HL-60/S4 treated with phorbol 12-myristate 13-acetate at 8.2 ng/mL for 4 days and 3 days (cell line): ENCODE results near the gene CARHSP1.
"Not testable (repeated sequence)": the region's sequence is repeated elsewhere in the genome, so short reads cannot be mapped to it uniquely, and the experiment has no call there.

ENCODE experiments used
- in situ Hi-C: fragments of 300-500 bp; cut with MboI; formaldehyde crosslinking; loops from 2 replicates; pipeline ENCODE4 v1.15.0; 2022; ENCODE audit warnings: low sequenced_read_pairs

The CARHSP1 gene

DNA sequence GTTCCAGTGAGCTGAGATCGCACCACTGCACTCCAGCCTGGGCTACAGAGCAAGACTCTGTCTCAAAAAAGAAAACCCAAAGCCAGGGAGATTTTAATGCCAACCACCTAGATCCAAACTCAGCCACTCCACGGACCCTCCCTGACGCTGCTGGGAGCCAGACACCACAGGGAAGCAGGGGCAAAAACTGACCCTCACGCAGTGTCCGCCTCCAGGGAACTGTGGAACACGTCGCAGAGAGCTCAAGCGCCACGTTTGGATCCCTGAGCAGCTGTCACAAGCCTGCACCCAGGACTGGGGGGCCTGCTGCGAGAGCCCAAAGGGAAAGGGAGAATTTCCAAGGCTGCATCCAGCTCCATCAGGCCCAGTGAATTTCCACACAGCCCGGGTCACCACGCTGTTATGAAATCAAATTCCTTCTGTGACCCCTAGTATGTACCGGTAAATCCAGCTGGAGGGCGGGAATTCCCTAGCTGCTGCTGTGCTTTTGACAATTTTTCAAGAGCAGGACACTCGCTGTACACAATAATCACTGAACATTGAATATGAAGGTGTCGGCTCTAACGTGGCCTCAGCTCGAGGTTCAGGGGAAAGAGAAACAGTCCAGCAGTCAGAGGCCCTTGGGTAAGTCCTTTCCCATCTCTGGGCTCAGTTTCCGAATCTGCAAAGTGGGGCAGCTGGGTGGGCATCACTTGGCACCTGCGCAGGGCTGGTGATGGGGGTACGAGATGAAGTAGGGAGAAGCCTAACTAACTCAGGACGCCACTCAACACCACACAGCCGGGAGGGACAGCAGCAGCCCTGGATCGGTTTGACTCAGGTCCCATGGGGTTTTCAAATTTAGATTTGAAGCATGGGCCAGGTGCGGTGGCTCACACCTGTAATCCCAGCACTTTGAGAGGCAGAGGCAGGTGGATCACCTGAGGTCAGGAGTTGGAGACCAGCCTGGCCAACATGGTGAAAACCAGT lies 8.6 kb downstream of the CARHSP1 start:
- in situ Hi-C loops, result no loop called here

DNA sequence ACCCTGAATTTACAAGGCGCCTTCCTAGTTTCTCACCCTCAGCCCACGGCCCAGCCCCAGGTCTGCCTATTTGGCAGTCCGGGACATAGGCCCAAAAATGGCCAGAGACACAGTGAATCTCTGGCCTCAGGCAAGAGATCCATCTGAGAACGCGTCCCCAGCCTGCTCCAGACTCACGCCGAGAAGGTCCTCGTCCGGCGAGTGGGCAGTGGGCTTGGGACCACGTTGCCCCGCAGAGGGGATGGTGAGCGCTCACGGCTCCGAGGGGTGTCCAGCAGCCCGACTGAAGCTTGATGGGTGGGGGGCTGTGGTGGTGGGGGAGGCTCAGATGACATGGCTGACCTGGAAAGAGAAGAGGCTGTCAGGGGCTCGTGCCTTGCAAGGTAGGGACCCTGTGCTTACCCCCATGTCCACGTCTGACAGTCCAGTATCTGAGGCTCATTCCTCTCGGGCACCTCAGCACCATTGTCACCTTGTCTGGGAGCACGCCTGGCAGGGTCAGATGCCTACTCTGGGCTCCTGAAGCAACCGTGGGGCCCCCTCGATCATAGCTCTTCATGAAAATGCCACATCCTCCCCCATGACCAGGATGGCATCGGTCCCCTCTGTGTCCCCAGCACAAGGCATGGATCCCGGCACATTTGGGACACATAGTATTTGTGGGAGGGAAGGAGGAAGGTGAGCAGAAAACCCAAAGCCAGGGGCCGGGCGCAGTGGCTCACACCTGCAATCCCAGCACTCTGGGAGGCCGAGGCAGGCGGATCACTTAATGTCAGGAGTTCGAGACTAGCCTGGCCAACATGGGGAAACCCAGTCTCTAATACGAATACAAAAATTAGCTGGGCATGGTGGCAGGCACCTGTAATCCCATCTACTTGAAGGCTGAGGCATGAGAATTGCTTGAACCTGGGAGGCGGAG lies 9.6 kb downstream of the CARHSP1 start:
- in situ Hi-C loops, result no loop called here

DNA sequence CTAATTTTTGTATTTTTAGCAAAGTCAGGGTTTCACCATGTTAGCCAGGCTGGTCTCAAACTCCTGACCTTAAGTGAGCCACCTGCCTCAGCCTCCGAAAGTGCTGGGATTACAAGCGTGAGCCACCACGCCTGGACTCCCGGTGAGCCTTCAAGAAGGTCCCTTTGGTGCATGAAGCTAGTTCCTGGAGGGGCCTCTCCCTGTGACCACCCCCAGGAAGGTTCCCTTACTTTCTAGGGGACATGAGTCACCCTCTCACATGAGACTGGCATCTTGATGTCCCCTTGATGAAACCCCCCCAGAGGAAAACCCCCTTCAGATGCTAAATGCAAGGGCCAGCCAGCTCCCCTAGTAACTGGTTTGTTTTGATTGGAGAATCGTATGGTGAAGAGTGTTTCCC lies 12.8 kb downstream of the CARHSP1 start:
- in situ Hi-C loops, result no loop called here

DNA sequence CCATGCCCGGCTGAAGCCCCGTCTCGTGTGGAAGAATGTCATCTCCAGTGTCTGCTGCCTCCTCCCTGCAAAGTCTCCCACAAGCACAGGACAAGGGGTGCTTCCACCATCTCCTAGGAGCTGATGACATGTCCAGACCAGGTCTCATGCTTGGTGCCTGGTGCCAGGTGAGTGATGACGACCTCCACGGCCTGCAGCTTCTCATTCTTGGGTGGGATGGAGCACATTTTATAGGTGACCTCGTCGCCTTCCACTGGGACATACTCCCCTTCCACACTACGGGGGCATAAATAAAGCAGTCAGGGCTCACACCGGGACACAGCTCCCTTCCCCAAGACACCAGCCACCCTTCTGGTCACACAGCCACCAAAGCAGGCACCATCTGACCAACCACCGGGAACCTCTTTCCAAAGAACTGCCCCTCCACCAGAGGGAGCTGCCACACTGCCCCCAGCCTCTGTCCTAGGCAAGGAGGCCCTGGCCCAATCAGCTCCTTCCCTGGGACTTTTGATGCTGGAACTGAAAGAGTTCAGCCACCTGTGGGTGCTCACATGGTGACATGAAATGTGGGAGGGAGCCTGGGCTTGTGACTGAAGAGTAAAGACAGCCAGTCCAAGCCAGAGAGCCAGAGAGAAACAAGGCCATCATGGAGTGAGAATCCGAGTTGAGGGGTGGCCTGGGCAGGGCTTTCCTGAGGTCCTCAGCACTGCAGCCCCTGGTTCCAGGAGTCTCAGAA lies 13.6 kb downstream of the CARHSP1 start:
- in situ Hi-C loops, result no loop called here

DNA sequence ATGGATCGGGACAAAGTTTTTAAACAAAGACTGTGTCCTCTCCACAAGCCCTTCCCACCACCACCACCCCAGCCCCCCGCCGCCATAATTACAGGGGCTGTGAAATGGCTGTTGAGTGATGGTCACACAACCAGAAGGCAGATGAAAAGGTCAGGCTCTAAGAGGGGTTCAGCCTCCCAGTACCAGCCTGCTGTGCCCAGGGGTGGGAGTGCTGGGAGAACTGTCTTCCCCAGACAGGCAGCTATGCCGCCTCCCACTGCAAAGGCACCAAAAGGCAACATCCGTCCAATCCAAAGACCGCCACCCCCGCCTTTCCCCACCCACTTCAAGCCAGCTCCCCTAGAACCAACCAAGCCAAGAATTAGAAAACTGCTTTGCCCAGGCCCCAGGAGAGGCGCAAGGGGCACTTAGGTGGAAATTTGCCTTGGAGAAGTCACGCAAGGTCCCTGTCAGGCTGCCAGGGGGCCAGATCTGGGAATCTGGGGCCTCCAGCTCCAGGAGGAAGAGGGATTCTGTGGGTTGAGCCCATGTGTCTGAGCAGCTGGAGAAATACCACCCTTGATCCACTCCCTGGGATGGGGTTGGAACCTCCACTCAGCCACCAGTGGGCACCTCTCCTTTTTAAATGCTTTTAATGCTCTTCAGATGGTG lies 14.4 kb downstream of the CARHSP1 start:
- in situ Hi-C loops, result no loop called here

DNA sequence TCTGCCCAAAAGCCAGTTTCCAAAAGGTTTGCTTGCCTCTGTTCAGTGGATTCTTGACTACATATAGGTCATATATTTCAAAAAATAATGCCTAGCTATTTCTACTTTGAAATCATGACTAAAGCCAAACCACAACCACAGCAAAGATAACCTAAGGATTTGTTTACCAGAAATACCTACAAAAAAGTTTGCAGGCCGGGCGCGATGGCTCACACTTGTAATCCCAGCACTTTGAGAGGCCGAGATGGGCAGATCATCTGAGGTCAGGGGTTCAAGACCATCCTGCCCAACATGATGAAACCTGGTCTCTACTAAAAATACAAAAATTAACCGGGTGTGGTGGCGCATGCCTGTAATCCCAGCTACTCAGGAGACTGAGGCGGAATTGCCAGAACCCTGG lies 15.2 kb downstream of the CARHSP1 start:
- in situ Hi-C loops, result no loop called here

DNA sequence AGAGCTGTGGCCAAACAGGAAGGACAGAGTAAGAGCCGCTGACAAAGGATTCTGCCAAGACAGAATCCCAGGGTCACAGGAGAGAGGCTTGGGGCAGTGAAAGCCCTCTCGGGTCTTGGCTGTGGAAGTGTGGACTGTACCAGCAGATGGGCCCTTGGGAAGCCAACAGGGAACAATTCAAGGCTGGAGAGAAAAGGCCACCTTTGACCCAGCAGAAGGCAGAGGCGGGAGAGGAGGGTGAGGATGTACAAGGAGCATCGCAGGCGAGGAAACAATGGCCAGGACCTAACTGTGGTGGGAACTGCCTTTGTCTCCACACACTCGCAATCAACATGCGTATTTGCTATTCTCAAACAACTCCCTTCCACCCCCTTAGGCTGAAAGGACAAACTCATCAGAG lies 15.7 kb downstream of the CARHSP1 start:
- in situ Hi-C loops, result no loop called here

DNA sequence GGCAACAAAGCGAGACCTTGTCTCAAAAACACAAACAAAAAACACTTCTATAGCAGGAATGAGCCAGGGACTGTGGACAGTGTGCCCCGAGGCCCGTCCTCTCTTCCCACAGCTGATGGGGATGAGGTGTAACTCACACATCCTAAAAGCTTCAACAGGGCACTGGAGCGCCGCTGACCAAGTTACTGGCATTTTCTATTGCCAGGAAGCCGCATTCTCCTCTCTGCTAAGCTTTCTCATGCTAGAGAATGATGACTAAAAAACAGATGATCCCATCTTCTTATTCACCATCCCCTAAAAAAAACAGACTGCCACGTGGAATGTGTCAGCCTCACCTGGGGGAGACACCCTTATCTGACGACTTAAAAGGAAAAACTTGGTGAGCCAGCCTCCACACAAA lies 16.3 kb downstream of the CARHSP1 start:
- in situ Hi-C loops, result no loop called here

DNA sequence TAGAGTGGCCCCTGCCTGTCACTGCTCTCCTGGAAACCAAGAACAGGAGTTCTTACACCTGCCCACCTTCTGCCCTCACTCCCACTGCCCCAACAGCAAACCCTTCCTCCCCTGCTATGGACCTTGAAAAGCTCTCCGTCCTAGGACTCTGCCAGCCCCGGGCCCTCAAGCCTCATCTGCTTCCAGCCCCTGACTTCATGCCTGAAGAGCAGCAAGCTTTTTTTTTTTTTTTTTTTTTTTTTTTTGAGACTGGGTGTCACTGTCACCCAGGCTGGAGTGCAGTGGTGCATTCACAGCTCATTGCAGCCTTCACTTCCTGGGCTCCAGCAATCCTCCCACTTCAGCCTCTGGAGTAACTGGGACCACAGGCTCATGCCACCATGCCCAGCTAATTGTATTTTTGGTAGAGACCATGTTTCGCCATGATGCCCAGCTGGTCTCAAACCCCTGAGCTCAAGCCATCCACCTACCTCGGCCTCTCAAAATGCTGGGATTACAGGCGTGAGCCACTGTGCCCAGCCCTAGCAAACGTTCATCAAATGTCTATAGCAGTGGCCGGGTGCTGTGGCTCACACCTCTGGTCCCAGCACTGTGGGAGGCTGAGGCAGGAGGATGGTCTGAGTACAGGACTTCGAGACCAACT lies 16.9 kb downstream of the CARHSP1 start:
- in situ Hi-C loops, result no loop called here

DNA sequence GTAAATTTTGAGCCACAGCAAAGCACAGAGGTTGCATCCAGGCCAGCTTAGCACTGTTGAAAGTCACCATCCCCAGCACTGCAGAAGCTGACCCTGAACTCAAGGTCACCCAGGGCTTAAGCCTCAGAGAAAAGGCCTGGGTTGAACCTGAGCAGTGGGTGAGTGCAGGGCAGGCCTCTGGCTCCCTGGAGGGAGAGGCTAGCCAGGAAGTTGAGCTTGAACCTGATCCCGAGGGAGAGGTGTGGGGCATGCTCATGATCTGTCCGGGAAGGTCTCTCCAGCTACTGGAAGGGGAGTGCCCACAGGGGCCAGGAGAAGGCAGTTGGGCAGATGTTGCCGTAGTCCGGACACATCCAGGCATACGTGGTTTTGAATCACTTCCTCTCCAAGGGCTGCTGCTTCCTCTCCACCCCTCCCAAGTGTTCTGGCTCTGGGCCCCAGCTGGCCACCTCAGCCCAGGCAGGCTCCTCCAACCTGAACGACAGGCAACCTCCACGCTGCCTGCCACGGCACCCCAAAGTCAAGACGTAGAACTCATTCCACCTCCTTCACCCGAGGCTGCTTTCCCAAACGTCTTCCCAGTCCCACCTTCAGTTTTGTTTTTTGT lies 18.4 kb downstream of the CARHSP1 start:
- in situ Hi-C loops, result no loop called here

DNA sequence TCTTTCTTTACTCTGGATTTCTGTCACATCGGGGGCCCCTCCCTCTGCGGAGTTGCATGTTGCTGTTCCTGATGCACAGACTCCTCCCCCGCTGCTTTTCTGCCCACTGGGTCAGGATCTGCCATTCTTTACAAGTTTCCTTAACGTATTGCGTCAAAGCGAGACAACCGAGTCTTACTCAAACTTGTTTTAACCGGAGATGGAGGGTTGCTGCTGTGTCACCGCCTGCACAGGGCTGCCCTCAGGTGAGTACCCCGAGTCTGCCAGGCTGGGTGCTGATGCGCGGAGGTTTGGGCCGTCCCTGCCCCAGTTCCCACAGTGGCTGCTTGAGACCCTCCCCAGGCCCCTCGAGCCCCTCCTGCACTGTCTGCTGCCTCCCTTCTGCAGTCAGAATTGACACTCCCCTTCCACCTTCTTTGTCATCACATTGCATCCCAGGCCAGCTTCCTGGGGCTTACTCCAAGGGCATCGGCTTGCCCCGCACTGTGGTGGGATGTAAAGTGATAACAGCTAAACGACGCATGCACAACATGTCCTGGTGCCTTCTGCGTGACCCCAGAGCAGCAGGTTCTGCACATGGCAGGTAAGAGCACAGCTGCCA lies 19.3 kb downstream of the CARHSP1 start:
- in situ Hi-C loops, result no loop called here

DNA sequence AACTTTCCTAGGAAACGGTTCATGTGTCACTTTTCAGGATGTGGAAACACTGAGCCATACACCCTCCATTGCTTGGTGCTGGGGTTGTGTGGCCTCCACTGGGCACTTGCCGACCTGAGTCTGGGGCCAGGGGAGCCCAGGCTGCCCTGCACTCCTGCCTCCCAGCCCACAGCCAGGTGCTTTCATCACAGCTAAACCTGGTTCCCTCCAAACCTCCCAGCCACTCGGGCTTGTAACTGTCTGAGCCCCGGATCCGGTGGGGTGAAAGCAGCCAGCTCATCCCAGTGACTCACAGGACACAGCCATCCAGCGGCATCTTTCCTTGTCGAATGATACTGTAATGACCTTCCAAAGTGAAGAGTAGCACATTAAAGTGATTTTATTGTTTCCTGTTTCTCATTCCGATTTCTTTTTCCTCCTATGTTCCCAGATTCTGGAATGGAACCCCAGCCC lies 19.8 kb downstream of the CARHSP1 start:
- in situ Hi-C loops, result no loop called here

DNA sequence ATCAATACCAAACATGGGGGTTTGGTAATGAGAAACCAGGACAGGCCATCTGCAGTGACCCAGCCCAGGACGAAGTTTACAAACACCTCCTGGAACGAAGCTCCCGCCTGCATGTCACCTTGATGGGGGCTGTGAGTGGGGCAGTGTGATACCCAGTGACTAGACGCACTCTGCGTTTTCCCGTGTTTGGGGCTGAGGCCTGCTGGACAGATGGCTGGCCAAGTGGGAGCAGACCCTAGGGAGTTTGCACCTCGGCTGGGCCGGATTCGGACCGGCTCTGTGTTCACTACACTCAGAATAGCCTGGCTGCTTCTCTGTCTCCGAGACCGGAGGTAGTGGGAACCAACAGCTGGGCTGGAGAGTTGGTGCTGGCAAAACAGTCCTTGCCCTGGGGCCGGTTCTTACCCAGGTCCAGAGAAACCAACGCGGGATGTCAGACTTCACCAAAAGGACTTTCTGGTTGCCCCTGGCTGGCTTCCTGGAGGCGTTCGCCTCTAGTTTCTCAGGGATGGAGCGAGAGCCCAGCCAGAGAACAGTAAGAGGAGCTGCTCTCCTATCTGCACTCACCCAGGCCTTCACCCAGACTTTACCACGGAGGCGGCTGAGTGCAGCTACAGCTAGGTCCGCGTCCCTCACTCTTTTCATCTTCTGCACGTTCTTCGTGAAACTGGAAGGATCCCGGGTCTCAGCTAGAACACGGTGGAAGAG lies 20.4 kb downstream of the CARHSP1 start:
- in situ Hi-C loops, result no loop called here

DNA sequence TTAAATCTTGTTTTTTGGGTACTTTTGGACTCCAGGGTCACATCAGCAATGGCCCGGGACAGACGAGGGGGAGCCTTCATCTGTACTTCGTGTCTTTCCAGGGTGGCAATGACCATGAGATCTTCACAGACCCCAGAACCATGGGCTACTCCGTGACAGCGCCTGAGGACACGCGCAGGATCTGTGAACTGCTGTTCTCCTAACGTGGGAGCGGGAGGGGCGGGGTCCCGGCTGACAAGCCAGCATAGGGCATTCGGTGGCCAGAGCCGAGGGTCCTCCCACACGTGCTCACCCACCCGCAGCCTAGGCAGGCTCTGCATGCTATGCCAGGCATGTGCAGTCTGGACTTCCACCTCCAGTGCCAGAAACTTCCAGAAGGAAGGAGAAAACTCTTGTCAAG lies 21.2 kb downstream of the CARHSP1 start:
- in situ Hi-C loops, result no loop called here

DNA sequence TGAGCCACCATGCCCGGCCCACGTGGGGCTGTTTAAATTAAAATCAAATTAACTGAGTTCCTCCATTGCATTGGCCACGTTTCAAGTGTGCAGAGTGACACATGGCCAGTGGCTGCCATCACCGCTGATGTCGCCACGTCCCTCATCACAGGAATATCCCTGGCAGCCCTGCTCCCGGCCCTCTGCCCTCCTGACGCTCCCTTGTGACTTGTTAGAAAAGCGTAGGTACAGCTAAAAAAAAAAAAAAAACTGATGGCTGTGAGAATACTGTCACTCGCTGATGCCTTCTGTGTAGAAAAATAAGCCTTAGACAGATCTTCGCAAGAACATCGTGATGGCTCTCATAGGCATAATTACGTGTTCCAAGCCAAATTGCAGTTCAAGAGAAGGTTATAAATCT lies 21.7 kb downstream of the CARHSP1 start:
- in situ Hi-C loops, result no loop called here

DNA sequence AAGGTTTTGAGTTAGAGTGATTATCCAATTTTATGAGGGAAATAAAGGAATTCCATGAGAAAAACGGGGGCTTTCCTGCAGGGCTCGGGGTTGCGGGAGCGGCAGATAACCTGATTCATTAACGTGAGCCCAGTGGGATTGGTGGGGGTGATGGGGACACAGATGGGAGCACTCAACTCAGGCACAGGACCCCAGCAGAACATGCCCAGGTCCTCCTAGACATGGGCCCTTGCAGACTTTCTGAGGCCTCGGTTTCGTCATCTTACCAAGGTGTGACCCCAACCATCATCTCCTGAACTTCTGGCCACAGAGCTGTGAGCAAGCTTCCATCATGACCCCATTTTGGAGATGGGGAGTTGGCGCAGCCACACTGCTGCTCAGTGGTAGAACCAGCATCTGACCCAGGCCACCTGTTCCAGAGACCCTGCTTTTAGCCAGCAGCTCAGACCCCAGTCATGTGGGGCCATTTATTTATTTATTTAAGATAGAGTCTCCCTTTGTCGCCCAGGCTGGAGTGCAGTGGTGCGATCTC lies 22.3 kb downstream of the CARHSP1 start:
- in situ Hi-C loops, result no loop called here

DNA sequence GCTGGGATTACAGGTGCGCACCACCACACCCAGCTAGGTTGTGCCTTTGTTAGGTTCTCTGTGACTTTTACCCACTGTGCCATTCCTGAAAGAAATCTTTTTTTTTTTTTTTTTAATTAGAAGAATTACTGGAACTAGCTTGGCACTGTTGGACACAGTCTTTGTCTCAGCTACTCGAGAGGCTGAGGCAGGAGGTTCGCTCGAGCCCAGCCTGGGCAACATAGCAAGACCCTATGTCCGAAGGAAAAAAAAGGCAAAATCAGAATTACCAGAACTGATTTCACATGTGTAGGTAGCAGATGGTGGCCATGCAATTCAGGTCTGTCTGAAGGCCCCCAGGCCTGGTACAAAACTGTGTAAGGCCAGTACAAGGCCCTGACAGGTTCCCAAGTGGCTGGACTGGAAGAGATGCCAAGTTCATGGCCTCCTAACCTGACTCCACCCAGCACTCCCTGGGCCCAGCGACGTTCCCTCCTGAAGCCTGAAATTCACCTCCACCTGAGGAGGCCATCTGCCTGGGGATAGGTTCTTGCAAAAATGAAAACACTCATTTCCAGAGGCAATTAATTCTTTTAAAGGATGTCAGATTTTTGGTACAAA lies 23.0 kb downstream of the CARHSP1 start:
- in situ Hi-C loops, result no loop called here

DNA sequence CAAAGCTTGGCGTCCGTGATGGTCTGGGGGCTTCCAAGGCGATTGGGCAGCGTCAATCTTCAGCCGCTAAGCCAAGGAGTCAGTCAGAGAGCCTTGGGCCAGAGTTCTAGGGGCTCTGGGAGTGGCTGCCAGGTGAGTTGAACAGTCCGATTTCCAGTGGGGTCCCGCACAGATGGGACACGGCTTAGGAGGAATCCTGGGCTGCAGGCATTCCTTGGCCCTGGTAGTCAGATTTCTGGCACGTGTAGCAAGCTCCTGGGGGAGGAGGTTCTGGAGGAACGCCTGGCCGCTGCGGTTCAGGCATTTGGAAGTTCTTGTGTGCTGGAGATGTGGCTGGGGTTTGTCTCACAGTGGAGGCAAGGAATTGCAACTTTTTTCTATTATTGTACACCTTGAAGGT lies 25.5 kb downstream of the CARHSP1 start:
- in situ Hi-C loops, result not testable (repeated sequence)
